ENCODE measurements around the gene PDXK. TPM values are rescaled to one million over a fixed set of nuclear protein-coding genes. Genes with fewer than 3 reads are reported as not detected.

Gene PDXK
- total RNA-seq, 1 experiment from 2014 or later: 175 TPM

- Histone ChIP-seq H3K4me2 (no peak overlapping the region), H3K79me2 (ENCODE audit: low read depth) (peaks cover 25% of the 10 kb centered on the region), H3K9me2 (ENCODE audit: insufficient read depth) (no peaks in the 10 kb centered on the region), H4K20me1 (ENCODE audit: insufficient read depth) (peaks cover 19% of the 10 kb centered on the region), H3F3A (ENCODE audit: insufficient read depth, low read depth) (peaks cover 33% of the 10 kb centered on the region), H3K4me3 (no peak overlapping the region), H3K27ac (no peak overlapping the region), H3K9me3 (ENCODE audit: insufficient read depth, low read depth) (no peaks in the 10 kb centered on the region), H3K36me3 (ENCODE audit: low read depth) (no peaks in the 10 kb centered on the region), H3K27me3 (ENCODE audit: insufficient read depth, low read depth) (no peaks in the 10 kb centered on the region), H3K4me1 (replicated peaks; ENCODE audit: insufficient read depth) (peaks cover 34% of the 10 kb centered on the region), H2AFZ (no peak overlapping the region)
- TF ChIP-seq CTCF (conservative IDR thresholded peaks at IDR 0.05): no peak
- TF ChIP-seq EZH2 (IDR thresholded peaks at IDR 0.05; ENCODE audit: low read depth): no peak
- no TSS peak for BruUV-seq (replicated peaks)
- DNase-seq: no peak
- ChIA-PET CTCF (no interaction called here), POLR2A (ENCODE audit: unreplicated experiment) (no interaction called here)
- intact Hi-C loops (cut with micrococcal nuclease; ENCODE audit: unreplicated experiment): no loop called here
Observed at GRCh38 chr21:43716376-43717165, 2.4 kb upstream of the PDXK start.

GRCh38 chr21:43717166-43717853 is 1.6 kb upstream of the PDXK start:
- no peak overlapping the region for H2AFZ ChIP-seq
- H3F3A ChIP-seq (ENCODE audit: insufficient read depth, low read depth): peaks cover 25% of the 10 kb centered on the region
- H4K20me1 ChIP-seq (ENCODE audit: insufficient read depth): peaks cover 27% of the 10 kb centered on the region
- no peak overlapping the region for H3K27ac ChIP-seq
- no peaks in the 10 kb centered on the region for H3K36me3 ChIP-seq (ENCODE audit: low read depth)
- no TSS peak for BruUV-seq (replicated peaks)
- no peak overlapping the region for H3K4me3 ChIP-seq
- DNase-seq: no peak
- ChIA-PET CTCF (no interaction called here), POLR2A (ENCODE audit: unreplicated experiment) (interaction anchor here (0.7 kb wide), 1 partner anchor 12 kb away, joined by 7 read pairs; no protein-coding TSS in a partner anchor)
- H3K9me2 ChIP-seq (ENCODE audit: insufficient read depth): no peaks in the 10 kb centered on the region
- peaks cover 40% of the 10 kb centered on the region for H3K4me1 ChIP-seq (replicated peaks; ENCODE audit: insufficient read depth)
- H3K9me3 ChIP-seq (ENCODE audit: insufficient read depth, low read depth): no peaks in the 10 kb centered on the region
- peaks cover 32% of the 10 kb centered on the region for H3K79me2 ChIP-seq (ENCODE audit: low read depth)
- TF ChIP-seq CTCF (conservative IDR thresholded peaks at IDR 0.05): no peak
- no peak for TF ChIP-seq EZH2 (IDR thresholded peaks at IDR 0.05; ENCODE audit: low read depth)
- no peaks in the 10 kb centered on the region for H3K27me3 ChIP-seq (ENCODE audit: insufficient read depth, low read depth)
- intact Hi-C loops (cut with micrococcal nuclease; ENCODE audit: unreplicated experiment): no loop called here
- no peak overlapping the region for H3K4me2 ChIP-seq

- BruUV-seq (replicated peaks): TSS peak; percentile 73
- DNase-seq: no peak
- H3K4me1 ChIP-seq (replicated peaks; ENCODE audit: insufficient read depth): peaks cover 32% of the 10 kb centered on the region
- H3K4me3 ChIP-seq: peak overlapping the region; percentile 71
- no peaks in the 10 kb centered on the region for H3K9me3 ChIP-seq (ENCODE audit: insufficient read depth, low read depth)
- H2AFZ ChIP-seq: peak overlapping the region; percentile 82
- peaks cover 28% of the 10 kb centered on the region for H4K20me1 ChIP-seq (ENCODE audit: insufficient read depth)
- H3K79me2 ChIP-seq (ENCODE audit: low read depth): peaks cover 41% of the 10 kb centered on the region
- no peaks in the 10 kb centered on the region for H3K36me3 ChIP-seq (ENCODE audit: low read depth)
- TF ChIP-seq CTCF (conservative IDR thresholded peaks at IDR 0.05) (no peak; the same call in 1 of the 2 replicates), EZH2 (IDR thresholded peaks at IDR 0.05; ENCODE audit: low read depth) (no peak)
- H3K27me3 ChIP-seq (ENCODE audit: insufficient read depth, low read depth): no peaks in the 10 kb centered on the region
- no peaks in the 10 kb centered on the region for H3K9me2 ChIP-seq (ENCODE audit: insufficient read depth)
- ChIA-PET CTCF (no interaction called here), POLR2A (ENCODE audit: unreplicated experiment) (interaction anchor here (0.7 kb wide), 1 partner anchor 12 kb away, joined by 7 read pairs; no protein-coding TSS in a partner anchor)
- H3K4me2 ChIP-seq: peak overlapping the region; percentile 80
- intact Hi-C loops (cut with micrococcal nuclease; ENCODE audit: unreplicated experiment): no loop called here
- H3F3A ChIP-seq (ENCODE audit: insufficient read depth, low read depth): peaks cover 16% of the 10 kb centered on the region
- H3K27ac ChIP-seq: peak overlapping the region; percentile 60
Observed at GRCh38 chr21:43717967-43718871, 710 bp upstream of the PDXK start.

Measured in PC-9 (cell line).